HG03378 (cell line): ENCODE results near the gene ZNF667.

Experiments used
- ATAC-seq: cut with Tn5 transposase; IDR thresholded peaks from one replicate; pipeline ENCODE4 v1.9.1; 2021; ENCODE audit warnings: mild to moderate bottlenecking, moderate library complexity; ENCODE audit not compliant: unreplicated experiment

The ZNF667 gene

GRCh38 chr19:56393119-56394012 lies 83.8 kb downstream of the ZNF667 start, which contains the start of gene ZNF582:
TSS of gene ZNF582 (minus strand) at chr19:56393534. CDS start at chr19:56391752, 1,782 bp downstream.
- peak; percentile 86 for ATAC-seq
